Endothelial cell of hepatic sinusoid (primary cell): Measurements from ENCODE around the gene KLRC4.

Experiments used
- in situ Hi-C: cut with HindIII; loops from 2 replicates; pipeline ENCODE4 v1.10.0; 2017; ENCODE audit warnings: low sequenced_read_pairs

The KLRC4 gene

GRCh38 chr12:10369557-10370415 lies 39.8 kb downstream of the KLRC4 start:
- in situ Hi-C loops, result loop anchor here (10.0 kb wide), 1 partner anchor 145 kb away; no protein-coding TSS in a partner anchor

- in situ Hi-C loops, result loop anchor here (10.0 kb wide), 1 partner anchor 144 kb away; no protein-coding TSS in a partner anchor
Measured at GRCh38 chr12:10368206-10369171, 41.1 kb downstream of the KLRC4 start.

GRCh38 chr12:10367714-10368113 lies 41.8 kb downstream of the KLRC4 start:
- in situ Hi-C loops, result loop anchor here (10.0 kb wide), 1 partner anchor 143 kb away; no protein-coding TSS in a partner anchor

GRCh38 chr12:10366875-10367274 lies 42.7 kb downstream of the KLRC4 start:
- in situ Hi-C loops, result loop anchor here (10.0 kb wide), 1 partner anchor 142 kb away; no protein-coding TSS in a partner anchor

GRCh38 chr12:10365696-10366405 lies 43.7 kb downstream of the KLRC4 start:
- in situ Hi-C loops, result loop anchor here (10.0 kb wide), 1 partner anchor 141 kb away; no protein-coding TSS in a partner anchor

- in situ Hi-C loops, result loop anchor here (10.0 kb wide), 1 partner anchor 140 kb away; no protein-coding TSS in a partner anchor
Measured at GRCh38 chr12:10364815-10365622, 44.5 kb downstream of the KLRC4 start.

- in situ Hi-C loops, result loop anchor here (10.0 kb wide), 1 partner anchor 139 kb away; no protein-coding TSS in a partner anchor
Measured at GRCh38 chr12:10363914-10364814, 45.4 kb downstream of the KLRC4 start.

- in situ Hi-C loops, result loop anchor here (10.0 kb wide), 1 partner anchor 139 kb away; no protein-coding TSS in a partner anchor
Measured at GRCh38 chr12:10363658-10363913, 46.0 kb downstream of the KLRC4 start.

GRCh38 chr12:10362828-10363657 lies 46.5 kb downstream of the KLRC4 start:
- in situ Hi-C loops, result loop anchor here (10.0 kb wide), 1 partner anchor 138 kb away; no protein-coding TSS in a partner anchor

GRCh38 chr12:10362325-10362724 lies 47.2 kb downstream of the KLRC4 start:
- in situ Hi-C loops, result loop anchor here (10.0 kb wide), 1 partner anchor 138 kb away; no protein-coding TSS in a partner anchor

GRCh38 chr12:10361622-10362021 lies 47.9 kb downstream of the KLRC4 start:
- in situ Hi-C loops, result loop anchor here (10.0 kb wide), 1 partner anchor 137 kb away; no protein-coding TSS in a partner anchor

- in situ Hi-C loops, result loop anchor here (10.0 kb wide), 1 partner anchor 136 kb away; no protein-coding TSS in a partner anchor
Measured at GRCh38 chr12:10361084-10361483, 48.5 kb downstream of the KLRC4 start.

- in situ Hi-C loops, result no loop called here
Measured at GRCh38 chr12:10358969-10359368, 50.6 kb downstream of the KLRC4 start.

- in situ Hi-C loops, result no loop called here
Measured at GRCh38 chr12:10358131-10358530, 51.4 kb downstream of the KLRC4 start.
